DND-41 (cell line): ENCODE measurements around the gene KLHL30.

Source experiments
- ATAC-seq: fragments of 200-7000 bp; cut with Tn5 transposase; 3 replicates; pipeline ENCODE4 v1.9.1; 2021; ENCODE audit warnings: low read depth; ENCODE audit not compliant: insufficient read depth
- DNase-seq: peaks from one replicate; pipeline ENCODE4 v3.0.0-alpha.2; 2020
- H2AFZ ChIP-seq: 2 replicates; pipeline ENCODE4 v1.6.0; 2012; ENCODE audit warnings: low read depth, low read length
- H3K27ac ChIP-seq: 2 replicates; pipeline ENCODE4 v1.5.1; 2012; ENCODE audit warnings: low read length, inconsistent platforms
- H3K27me3 ChIP-seq: fragments of 200-600 bp; sonication (generic); 2 replicates; pipeline ENCODE4 v1.6.0; 2012; ENCODE audit warnings: low read length, mild to moderate bottlenecking, inconsistent platforms; ENCODE audit not compliant: insufficient read depth, poor library complexity
- H3K36me3 ChIP-seq: 2 replicates; pipeline ENCODE4 v1.5.1; 2012; ENCODE audit warnings: low read length, inconsistent platforms; ENCODE audit not compliant: insufficient read depth
- H3K4me1 ChIP-seq: 2 replicates; pipeline ENCODE4 v1.5.1; 2012; ENCODE audit warnings: mild to moderate bottlenecking, low read length; ENCODE audit not compliant: insufficient read depth
- H3K4me2 ChIP-seq: 2 replicates; pipeline ENCODE4 v1.6.0; 2012; ENCODE audit warnings: mild to moderate bottlenecking, moderate library complexity, low read length, inconsistent platforms; ENCODE audit not compliant: insufficient read depth
- H3K4me3 ChIP-seq, 2 experiments: fragments of 200-600 bp in 1 of 2; shearing (Covaris generic) in 1 of 2; 2 replicates each; pipeline ENCODE4 v1.5.1; 2012 to 2016; ENCODE audit warnings: inconsistent platforms in 2 of 2, low read length in 2 of 2, mild to moderate bottlenecking in 2 of 2, low read depth in 1 of 2, moderate library complexity in 1 of 2
- H3K79me2 ChIP-seq: 2 replicates; pipeline ENCODE4 v1.6.0; 2012; ENCODE audit warnings: low read length, inconsistent platforms; ENCODE audit not compliant: insufficient read depth
- H3K9ac ChIP-seq: 2 replicates; pipeline ENCODE4 v1.6.0; 2012; ENCODE audit warnings: low read depth, mild to moderate bottlenecking, inconsistent platforms, low read length, moderate library complexity
- H3K9me3 ChIP-seq: 2 replicates; pipeline ENCODE4 v1.5.1; 2012; ENCODE audit warnings: low read length, moderate library complexity, mild to moderate bottlenecking, inconsistent platforms; ENCODE audit not compliant: insufficient read depth, severe bottlenecking
- H4K20me1 ChIP-seq: 2 replicates; pipeline ENCODE4 v1.6.0; 2012; ENCODE audit warnings: low read length; ENCODE audit not compliant: insufficient read depth
- CTCF ChIP-seq: IDR thresholded peaks from 2 replicates; pipeline ENCODE4 v1.5.1; 2012; ENCODE audit warnings: borderline replicate concordance, low read length, moderate library complexity, mild to moderate bottlenecking; ENCODE audit not compliant: poor library complexity, severe bottlenecking; ENCODE audit errors: extremely low read depth
- EZH2 ChIP-seq: IDR thresholded peaks from 3 replicates; pipeline ENCODE4 v1.6.1; 2012; ENCODE audit warnings: borderline replicate concordance, low read depth, mild to moderate bottlenecking, moderate library complexity, low read length, inconsistent platforms; ENCODE audit not compliant: severe bottlenecking

The KLHL30 gene

GRCh38 chr2:238141541-238142318, 3.3 kb downstream of the KLHL30 start:
- TF ChIP-seq EZH2 (no peak), CTCF (no peak)
- Histone ChIP-seq H3K4me2 (no peak overlapping the region), H3K27ac (no peak overlapping the region), H4K20me1 (no peaks in the 10 kb centered on the region; the same call in 1 of the 2 replicates), H3K79me2 (no peaks in the 10 kb centered on the region), H3K4me1 (no peaks in the 10 kb centered on the region), H3K9me3 (no peaks in the 10 kb centered on the region), H3K4me3 (no peak overlapping the region), H3K9ac (no peak overlapping the region), H3K36me3 (no peaks in the 10 kb centered on the region), H3K27me3 (no peaks in the 10 kb centered on the region), H2AFZ (no peak overlapping the region)
- DNase-seq, result no peak
- no peak; the same call in 2 of the 3 replicates for ATAC-seq

GRCh38 chr2:238142382-238143205, 4.1 kb downstream of the KLHL30 start:
- no peaks in the 10 kb centered on the region for H3K9me3 ChIP-seq
- H3K9ac ChIP-seq, result no peak overlapping the region
- no peak overlapping the region for H2AFZ ChIP-seq
- H3K4me3 ChIP-seq, result no peak overlapping the region
- no peaks in the 10 kb centered on the region for H3K79me2 ChIP-seq
- H3K4me1 ChIP-seq, result no peaks in the 10 kb centered on the region
- H3K27me3 ChIP-seq, result no peaks in the 10 kb centered on the region
- H3K4me2 ChIP-seq, result no peak overlapping the region
- DNase-seq (no peak), ATAC-seq (no peak)
- TF ChIP-seq CTCF (no peak), EZH2 (no peak)
- H4K20me1 ChIP-seq, result no peaks in the 10 kb centered on the region; the same call in 1 of the 2 replicates
- H3K36me3 ChIP-seq, result no peaks in the 10 kb centered on the region
- no peak overlapping the region for H3K27ac ChIP-seq

DNA sequence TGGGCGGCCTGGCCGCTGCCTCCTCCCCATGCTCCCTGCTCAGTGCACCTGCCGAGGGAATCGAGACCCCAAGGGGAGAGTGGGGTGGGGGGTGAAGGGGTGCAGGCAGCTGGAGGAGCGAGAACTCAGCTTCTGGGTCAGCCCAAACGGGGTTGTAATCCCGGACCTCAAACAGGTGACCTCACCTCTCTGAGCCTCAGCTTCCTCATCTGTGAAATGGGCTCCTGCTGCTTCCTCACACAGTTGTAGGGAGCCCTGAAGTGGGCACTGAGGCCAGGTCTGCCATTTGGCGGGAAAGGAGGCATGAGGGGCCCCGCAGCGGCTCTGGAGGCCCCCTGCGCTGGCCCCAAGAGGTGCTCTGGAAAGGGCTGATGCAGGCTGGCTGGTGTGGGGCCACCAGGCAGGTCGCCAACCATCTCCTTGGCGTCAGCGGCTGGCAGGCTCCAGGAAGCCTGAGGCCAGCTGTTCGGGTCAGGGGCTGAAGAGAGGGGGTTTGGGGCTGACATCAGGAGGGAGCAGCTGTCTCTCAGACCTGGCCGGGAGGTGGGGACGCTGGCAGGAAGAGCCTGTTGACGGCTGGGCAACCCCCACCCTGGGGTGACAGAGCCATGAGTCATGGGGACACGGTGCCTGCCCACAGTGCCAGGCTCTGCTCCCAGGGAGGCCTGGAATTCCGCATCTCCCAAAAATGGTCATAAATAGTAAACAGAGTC, 4.9 kb downstream of the KLHL30 start:
- Histone ChIP-seq H3K27me3 (no peaks in the 10 kb centered on the region), H3K27ac (no peak overlapping the region)
- no peak for TF ChIP-seq EZH2

GRCh38 chr2:238144262-238144661, 5.8 kb downstream of the KLHL30 start:
- TF ChIP-seq CTCF (no peak), EZH2 (no peak)
- H2AFZ ChIP-seq, result no peak overlapping the region
- H3K4me3 ChIP-seq, result no peak overlapping the region
- no peaks in the 10 kb centered on the region for H3K79me2 ChIP-seq
- ATAC-seq (no peak), DNase-seq (no peak)
- no peak overlapping the region for H3K9ac ChIP-seq
- H3K4me1 ChIP-seq, result no peaks in the 10 kb centered on the region
- H3K27ac ChIP-seq, result no peak overlapping the region
- H3K27me3 ChIP-seq, result no peaks in the 10 kb centered on the region
- no peaks in the 10 kb centered on the region for H3K9me3 ChIP-seq
- H4K20me1 ChIP-seq, result no peaks in the 10 kb centered on the region; the same call in 1 of the 2 replicates
- no peak overlapping the region for H3K4me2 ChIP-seq
- no peaks in the 10 kb centered on the region for H3K36me3 ChIP-seq

More for the DNA sequence above, 4.9 kb downstream of the KLHL30 start:
- no peaks in the 10 kb centered on the region for H3K79me2 ChIP-seq
- no peaks in the 10 kb centered on the region for H3K36me3 ChIP-seq
- DNase-seq (no peak), ATAC-seq (no peak)
- no peak overlapping the region for H2AFZ ChIP-seq
- H3K4me2 ChIP-seq, result no peak overlapping the region
- H3K9me3 ChIP-seq, result no peaks in the 10 kb centered on the region
- no peaks in the 10 kb centered on the region for H3K4me1 ChIP-seq
- no peaks in the 10 kb centered on the region; the same call in 1 of the 2 replicates for H4K20me1 ChIP-seq
- no peak overlapping the region for H3K9ac ChIP-seq
- H3K4me3 ChIP-seq, result no peak overlapping the region
